Activated naive CD8-positive, alpha-beta T cell (primary cell): ENCODE data around the gene LEAP2.

ENCODE experiments used
- H3K27ac Mint-ChIP-seq: one replicate; pipeline ENCODE4 v1.8.0; 2021; ENCODE audit warnings: mixed read lengths
- H3K27me3 Mint-ChIP-seq: one replicate; pipeline ENCODE4 v1.8.0; 2021; ENCODE audit warnings: mixed read lengths
- H3K36me3 Mint-ChIP-seq: one replicate; pipeline ENCODE4 v1.8.0; 2021; ENCODE audit warnings: mixed read lengths
- H3K4me1 Mint-ChIP-seq: one replicate; pipeline ENCODE4 v1.8.0; 2021; ENCODE audit warnings: low read depth, mixed read lengths
- H3K4me3 Mint-ChIP-seq: one replicate; pipeline ENCODE4 v1.8.0; 2021; ENCODE audit warnings: mild to moderate bottlenecking, mixed read lengths
- H3K9me3 Mint-ChIP-seq: one replicate; pipeline ENCODE4 v1.8.0; 2021; ENCODE audit warnings: low read depth, mixed read lengths

The LEAP2 gene

DNA sequence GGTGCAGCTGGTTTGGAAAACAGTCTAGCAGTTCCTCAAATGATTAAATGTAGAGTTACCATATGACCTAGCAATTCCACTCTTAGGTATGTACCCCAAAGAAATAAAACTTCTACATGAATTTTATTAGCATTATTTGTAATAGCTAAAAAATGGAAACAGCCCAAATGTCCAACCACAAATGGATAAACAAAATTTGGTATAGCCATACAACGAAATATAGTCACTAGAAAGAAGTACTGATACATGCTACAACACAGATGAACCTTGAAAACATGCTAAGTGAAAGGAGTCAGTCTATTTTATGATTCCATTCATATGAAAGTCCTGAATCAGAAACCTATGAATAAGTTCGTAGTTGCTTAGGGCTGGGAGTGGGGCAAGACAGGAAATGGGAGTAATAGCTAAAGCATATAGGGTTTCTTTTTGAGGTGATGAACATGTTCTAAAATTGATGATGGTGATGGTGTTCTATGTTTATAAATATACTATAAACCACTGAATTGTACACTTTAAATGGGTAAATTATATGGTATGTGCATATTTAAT, 13.5 kb upstream of the LEAP2 start:
- Mint-ChIP-seq H3K27ac (no peak overlapping the region), H3K36me3 (no peaks in the 10 kb centered on the region), H3K4me3 (no peak overlapping the region), H3K9me3 (no peaks in the 10 kb centered on the region), H3K4me1 (no peaks in the 10 kb centered on the region), H3K27me3 (peaks cover 3% of the 10 kb centered on the region)

DNA sequence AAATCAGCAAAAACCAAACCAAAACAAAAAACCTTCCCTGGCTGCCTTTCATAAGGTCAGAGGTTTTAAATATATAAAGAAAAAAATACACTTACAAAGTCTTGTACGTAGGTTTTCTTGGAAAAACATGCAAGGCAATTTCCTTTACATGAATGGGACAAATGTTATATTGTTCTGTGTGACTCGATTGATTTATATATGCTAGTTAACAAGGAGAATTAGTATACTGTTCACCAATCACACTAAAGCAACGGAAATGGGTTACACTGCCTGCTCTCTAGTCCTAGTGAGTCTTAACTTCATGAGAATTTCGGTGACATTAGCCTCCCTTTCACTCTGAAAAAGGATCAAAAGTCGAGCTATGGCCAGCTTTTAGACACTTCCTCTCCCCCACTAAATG, 12.7 kb upstream of the LEAP2 start:
- H3K27me3 Mint-ChIP-seq = peaks cover 3% of the 10 kb centered on the region
- no peak overlapping the region for H3K4me3 Mint-ChIP-seq

DNA sequence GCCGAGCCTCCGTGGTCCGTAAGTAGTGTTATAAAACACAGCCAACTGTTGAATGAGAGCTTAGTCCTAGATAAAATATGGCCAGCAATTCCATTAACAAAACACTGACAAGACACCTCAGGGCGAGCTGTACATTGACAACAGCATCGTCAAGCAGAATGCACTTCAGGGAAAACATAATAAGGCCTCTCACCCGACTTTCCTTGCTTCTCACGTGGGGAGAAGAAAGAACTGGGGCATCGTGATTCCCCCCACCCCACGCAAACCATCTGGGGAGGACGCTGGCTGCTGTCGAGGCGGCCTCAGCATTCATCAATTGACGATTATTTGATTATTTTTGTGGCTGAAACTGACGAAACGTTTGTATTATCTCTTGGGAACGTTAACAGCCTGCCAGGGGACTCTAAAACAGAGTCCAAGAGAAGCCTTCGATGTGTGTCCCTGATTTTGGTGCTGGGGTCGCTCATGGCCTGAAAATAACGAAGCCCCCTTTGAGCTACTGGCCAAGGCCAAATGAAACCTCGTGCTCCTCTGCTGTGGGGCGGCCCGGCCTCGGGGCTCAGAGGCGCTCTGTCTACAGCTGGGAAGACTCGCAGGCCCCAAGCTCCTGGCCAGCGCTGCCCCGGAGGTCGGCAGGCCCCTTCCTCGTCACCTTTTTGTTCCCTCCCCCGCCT, 7.7 kb upstream of the LEAP2 start:
- Mint-ChIP-seq H3K36me3 (peaks cover 10% of the 10 kb centered on the region), H3K27ac (peak overlapping the region; percentile 100), H3K9me3 (no peaks in the 10 kb centered on the region), H3K4me3 (peak overlapping the region; percentile 100), H3K4me1 (peaks cover 28% of the 10 kb centered on the region), H3K27me3 (no peaks in the 10 kb centered on the region)

More for the DNA sequence above, 12.7 kb upstream of the LEAP2 start:
- no peaks in the 10 kb centered on the region for H3K9me3 Mint-ChIP-seq
- no peak overlapping the region for H3K27ac Mint-ChIP-seq
- H3K36me3 Mint-ChIP-seq = no peaks in the 10 kb centered on the region
- peaks cover 6% of the 10 kb centered on the region for H3K4me1 Mint-ChIP-seq

DNA sequence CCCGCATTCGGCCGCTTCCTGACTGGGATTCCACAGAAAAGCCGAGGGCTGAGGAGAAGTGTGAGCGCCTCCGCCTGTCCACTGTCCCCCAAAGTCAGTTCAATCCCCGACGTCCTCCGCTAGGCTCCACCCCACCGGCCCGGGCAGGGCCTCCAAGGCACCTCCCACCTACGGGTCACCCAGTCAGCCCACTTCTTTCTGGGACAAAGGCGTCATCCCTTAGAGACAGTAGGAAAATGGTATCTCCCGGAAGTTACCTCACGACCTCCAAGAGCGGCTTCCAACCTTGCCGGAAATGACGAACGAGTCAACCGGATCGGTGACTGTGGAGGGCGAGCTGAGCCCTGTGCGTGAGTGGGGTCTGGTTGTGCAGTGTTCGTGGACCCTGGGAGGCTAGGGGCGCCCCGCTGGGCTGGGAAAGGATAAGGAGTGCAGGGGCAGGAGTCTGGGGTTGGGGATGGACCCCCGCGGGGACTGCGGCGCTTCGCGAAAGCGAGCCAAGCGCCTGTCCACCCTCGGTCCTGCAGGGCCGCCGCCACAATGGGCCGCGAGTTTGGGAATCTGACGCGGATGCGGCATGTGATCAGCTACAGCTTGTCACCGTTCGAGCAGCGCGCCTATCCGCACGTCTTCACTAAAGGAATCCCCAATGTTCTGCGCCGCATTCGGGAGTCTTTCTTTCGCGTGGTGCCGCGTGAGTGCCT, 7.0 kb upstream of the LEAP2 start, which contains the start of the genes GDF9 and UQCRQ:
Gene GDF9 (minus strand): TSS at position 128 of the 704 bp plus-strand sequence. CDS start 1,936 bp downstream, outside the sequence.
Gene UQCRQ (plus strand): TSS at position 301 of the 704 bp plus-strand sequence. CDS start 240 bp downstream, at position 541.
- H3K27ac Mint-ChIP-seq = peak within 1 kb of the TSS; percentile 100
- peaks cover 10% of the 10 kb centered on the region for H3K36me3 Mint-ChIP-seq
- peak within 1 kb of the TSS; percentile 100 for H3K4me3 Mint-ChIP-seq
- peaks cover 28% of the 10 kb centered on the region for H3K4me1 Mint-ChIP-seq
- no peaks in the 10 kb centered on the region for H3K9me3 Mint-ChIP-seq
- H3K27me3 Mint-ChIP-seq = no peaks in the 10 kb centered on the region

DNA sequence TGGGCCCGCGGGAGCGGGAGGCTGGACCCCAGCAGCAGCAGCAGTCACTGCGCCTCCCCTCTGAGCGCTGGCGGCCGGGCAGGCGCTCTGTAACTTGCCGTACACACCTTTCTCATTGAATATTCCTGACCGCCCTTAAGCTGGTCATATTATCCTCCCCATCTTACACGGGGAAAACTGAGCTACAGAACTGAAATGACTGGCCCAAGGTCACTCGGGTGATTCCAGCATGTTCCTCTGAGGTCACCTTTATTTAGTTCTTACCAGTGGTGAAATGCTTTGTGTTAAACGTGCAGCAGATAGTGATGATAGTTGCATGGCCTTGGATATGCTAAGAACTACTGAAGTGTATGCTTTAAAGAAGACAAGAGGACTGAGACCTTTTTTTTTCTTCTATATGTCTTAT, 6.4 kb upstream of the LEAP2 start:
- Mint-ChIP-seq H3K9me3 (no peaks in the 10 kb centered on the region), H3K27me3 (no peaks in the 10 kb centered on the region), H3K4me1 (peaks cover 28% of the 10 kb centered on the region), H3K27ac (peak overlapping the region; percentile 100), H3K4me3 (peak overlapping the region; percentile 100), H3K36me3 (peaks cover 10% of the 10 kb centered on the region)

DNA sequence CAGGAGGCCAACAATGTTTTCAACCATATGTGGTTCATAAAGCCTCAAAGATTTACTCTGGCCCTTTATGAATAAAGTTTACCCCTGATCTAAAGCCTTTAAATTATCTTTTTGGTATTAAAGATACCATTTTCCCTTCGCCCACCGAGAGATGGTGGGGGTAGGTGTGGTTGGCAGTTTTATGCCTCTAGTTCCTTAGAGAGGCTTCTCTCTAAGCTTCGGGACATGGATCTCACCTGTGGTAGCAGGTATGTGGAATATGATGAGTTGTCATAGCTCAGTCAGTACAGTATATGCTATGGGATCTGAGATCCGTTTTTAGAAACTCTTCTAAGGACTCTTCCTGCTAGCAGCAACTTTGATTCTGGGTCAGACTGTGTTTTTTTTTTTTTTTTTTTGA, 4.7 kb upstream of the LEAP2 start:
- H3K36me3 Mint-ChIP-seq = peaks cover 14% of the 10 kb centered on the region
- peak overlapping the region; percentile 100 for H3K4me3 Mint-ChIP-seq
- no peaks in the 10 kb centered on the region for H3K9me3 Mint-ChIP-seq
- peak overlapping the region; percentile 76 for H3K27ac Mint-ChIP-seq
- no peaks in the 10 kb centered on the region for H3K27me3 Mint-ChIP-seq
- H3K4me1 Mint-ChIP-seq = peaks cover 28% of the 10 kb centered on the region

DNA sequence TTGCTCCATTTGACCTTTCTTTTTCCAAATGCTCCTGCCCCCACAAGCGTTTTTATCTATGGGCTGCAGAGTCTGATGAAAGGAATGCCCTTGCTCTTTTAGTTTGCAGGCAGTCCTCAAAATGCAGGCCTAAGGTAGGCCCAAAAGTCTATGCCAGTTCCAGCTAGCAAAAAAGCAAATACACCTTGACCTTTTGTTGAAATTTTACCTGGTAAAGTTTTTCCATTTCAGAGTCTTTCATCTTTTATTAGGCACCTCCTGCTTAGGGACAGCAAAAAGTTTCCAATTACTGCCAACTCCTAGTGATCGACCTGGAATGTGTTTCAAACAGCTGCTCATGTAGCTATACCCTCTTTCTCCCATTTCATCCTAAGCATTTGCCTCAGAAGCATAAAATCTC, 2.7 kb upstream of the LEAP2 start:
- Mint-ChIP-seq H3K9me3 (no peaks in the 10 kb centered on the region), H3K27me3 (no peaks in the 10 kb centered on the region), H3K27ac (peak overlapping the region; percentile 46), H3K4me1 (peaks cover 21% of the 10 kb centered on the region), H3K36me3 (peaks cover 14% of the 10 kb centered on the region), H3K4me3 (no peak overlapping the region)

DNA sequence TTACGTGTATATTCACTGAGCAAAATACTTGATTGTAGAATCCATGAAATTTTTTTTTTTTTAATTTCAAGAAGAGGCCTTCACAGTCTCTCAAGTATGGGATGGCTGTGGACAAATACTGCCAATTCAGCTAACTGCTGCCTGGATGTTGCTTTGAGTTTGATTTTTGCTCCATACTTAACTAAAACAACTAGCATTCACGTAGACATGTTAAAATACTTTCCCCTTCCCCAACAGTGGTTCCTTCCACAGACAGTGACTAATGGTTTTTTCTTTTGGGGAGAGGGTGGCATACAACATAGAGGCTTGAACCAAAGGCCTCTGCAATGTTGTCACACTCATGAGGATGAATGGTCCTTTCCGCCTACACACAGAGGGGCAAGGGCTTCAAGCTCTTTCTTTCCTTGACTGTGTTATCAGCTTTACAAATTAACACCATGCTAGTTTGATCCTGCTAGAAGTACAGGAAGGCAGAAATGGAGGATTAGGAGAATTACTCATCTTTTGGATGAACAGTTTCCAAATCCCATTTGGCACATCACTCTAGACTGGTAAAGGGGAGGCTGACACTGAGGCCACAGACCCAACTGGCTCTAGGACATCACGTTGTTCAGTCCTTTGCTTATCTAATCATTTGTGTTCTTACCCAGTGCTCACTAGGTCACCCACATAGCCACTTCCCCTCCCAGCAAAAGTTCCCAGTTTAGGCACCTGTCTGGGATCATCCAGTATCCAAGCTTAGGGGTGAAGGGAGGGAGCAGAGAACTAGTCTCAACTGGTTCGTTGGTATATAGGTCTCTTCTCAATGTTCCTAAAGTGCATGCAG, 1.8 kb upstream of the LEAP2 start:
- Mint-ChIP-seq H3K27ac (peak overlapping the region; percentile 46), H3K4me1 (peaks cover 15% of the 10 kb centered on the region), H3K9me3 (no peaks in the 10 kb centered on the region), H3K27me3 (no peaks in the 10 kb centered on the region), H3K36me3 (peaks cover 10% of the 10 kb centered on the region), H3K4me3 (no peak overlapping the region)

DNA sequence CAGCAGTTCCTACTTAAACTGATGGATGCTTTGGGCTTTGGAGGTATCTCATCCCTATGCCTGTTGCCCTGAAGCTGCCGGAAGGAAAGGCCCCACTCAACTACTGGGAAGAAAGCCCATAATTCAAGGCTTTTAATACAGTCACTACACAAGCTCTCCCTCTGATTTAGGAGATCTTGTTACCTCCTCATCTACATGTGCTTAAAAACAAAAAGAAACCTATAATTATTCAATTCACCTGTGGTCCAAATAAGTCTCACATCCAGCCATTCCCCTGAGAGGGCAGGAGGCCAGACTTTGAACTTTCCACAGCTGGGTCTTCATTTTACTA, 715 bp upstream of the LEAP2 start:
- Mint-ChIP-seq H3K27me3 (no peaks in the 10 kb centered on the region), H3K27ac (peak overlapping the region; percentile 50), H3K4me3 (no peak overlapping the region), H3K36me3 (peaks cover 8% of the 10 kb centered on the region), H3K4me1 (peaks cover 7% of the 10 kb centered on the region), H3K9me3 (no peaks in the 10 kb centered on the region)

DNA sequence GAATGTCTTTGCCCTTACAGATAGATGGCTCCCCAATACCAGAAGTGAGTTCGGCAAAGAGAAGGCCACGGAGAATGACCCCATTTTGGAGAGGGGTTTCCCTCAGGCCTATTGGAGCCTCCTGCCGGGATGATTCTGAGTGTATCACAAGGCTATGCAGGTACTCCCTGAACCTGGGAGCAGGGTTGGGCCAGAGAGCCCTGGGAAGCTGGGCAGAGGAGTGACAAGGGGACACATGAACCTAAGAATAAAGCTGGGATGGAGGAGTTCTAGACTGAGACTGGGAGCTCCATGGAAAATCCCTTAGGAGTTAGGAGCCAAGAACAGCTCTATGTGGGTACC, 433 bp downstream of the LEAP2 start:
- Mint-ChIP-seq H3K27ac (peak overlapping the region; percentile 34), H3K36me3 (peaks cover 4% of the 10 kb centered on the region), H3K4me3 (no peak overlapping the region), H3K9me3 (no peaks in the 10 kb centered on the region), H3K27me3 (no peaks in the 10 kb centered on the region), H3K4me1 (peaks cover 3% of the 10 kb centered on the region)

DNA sequence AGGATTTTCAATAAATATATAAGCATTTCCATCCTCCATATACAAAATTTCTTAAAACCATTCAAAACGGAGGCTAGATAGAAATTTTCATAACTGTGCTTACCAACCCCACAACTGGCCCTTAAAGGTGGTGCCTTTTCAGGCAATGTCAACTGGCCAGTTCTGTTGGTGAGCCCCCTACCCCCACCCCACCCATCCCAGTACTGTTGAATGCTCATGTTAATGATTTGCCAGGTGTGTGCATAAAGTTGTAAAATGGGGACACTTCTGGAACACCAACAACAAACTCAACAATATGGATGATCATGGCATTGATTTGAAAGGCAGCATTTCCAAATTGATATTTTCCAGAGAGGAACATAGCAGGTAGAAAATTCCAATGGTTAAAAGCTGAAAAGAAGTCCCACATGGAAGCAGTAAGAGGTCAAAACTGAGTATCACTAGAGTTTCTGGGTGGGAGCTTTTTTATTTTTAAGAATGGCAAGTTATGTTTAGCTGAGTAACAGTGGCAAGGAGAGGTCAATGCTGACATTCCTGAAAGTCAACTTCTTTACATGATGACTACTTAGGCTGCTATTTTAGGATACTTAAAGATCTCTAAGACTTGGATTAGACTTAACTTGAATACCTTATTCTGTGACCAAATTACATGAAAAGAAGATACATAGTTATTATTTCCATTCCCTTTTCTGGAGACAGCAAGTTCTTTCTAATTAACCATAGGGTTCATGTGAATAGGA, 2.7 kb downstream of the LEAP2 start:
- no peaks in the 10 kb centered on the region for H3K4me1 Mint-ChIP-seq
- H3K9me3 Mint-ChIP-seq = no peaks in the 10 kb centered on the region
- H3K36me3 Mint-ChIP-seq = peaks cover 6% of the 10 kb centered on the region
- H3K27me3 Mint-ChIP-seq = no peaks in the 10 kb centered on the region
- no peak overlapping the region for H3K27ac Mint-ChIP-seq
- H3K4me3 Mint-ChIP-seq = no peak overlapping the region

DNA sequence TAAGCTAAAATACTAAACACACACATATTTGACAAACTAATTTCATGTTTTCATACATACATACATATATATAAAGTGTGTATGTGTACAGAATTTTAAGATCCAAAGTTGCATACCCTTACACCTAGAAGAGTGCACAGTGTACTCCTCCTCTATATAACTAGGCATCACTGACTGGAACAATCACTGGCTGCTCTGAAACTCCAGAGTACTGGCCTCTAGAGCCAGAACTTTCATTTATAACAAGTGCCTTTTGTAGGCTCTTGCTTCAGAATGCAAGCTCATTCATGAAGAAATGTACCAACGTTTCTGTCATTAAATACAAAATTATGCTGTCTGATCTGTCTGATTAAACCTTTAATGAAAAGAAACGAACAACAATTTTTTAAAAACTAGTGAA, 4.0 kb downstream of the LEAP2 start:
- no peaks in the 10 kb centered on the region for H3K9me3 Mint-ChIP-seq
- H3K4me1 Mint-ChIP-seq = no peaks in the 10 kb centered on the region
- no peak overlapping the region for H3K4me3 Mint-ChIP-seq
- no peak overlapping the region for H3K27ac Mint-ChIP-seq
- H3K27me3 Mint-ChIP-seq = no peaks in the 10 kb centered on the region
- H3K36me3 Mint-ChIP-seq = peaks cover 6% of the 10 kb centered on the region

DNA sequence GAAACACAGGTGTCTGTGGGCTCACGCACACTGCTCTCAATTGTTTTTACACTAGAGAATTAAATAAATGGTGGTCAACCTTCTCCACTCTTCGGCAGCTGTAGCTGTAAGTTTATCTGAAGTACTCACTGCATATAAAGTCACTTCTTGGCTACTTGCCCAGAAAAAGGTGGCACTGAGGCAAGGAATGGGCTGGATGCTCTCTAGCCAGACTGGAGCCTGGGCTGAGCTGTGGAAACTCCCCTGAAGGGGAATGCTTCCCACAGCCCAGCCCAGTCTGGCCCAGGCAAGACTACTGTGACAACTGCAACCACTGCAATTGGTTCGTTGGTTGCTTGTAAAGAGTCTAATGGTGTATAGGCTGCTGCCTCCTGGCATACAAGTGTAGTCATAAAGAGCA, 4.5 kb downstream of the LEAP2 start:
- H3K36me3 Mint-ChIP-seq = peaks cover 6% of the 10 kb centered on the region
- no peaks in the 10 kb centered on the region for H3K27me3 Mint-ChIP-seq
- no peaks in the 10 kb centered on the region for H3K9me3 Mint-ChIP-seq
- H3K4me1 Mint-ChIP-seq = no peaks in the 10 kb centered on the region
- H3K27ac Mint-ChIP-seq = no peak overlapping the region
- H3K4me3 Mint-ChIP-seq = no peak overlapping the region

DNA sequence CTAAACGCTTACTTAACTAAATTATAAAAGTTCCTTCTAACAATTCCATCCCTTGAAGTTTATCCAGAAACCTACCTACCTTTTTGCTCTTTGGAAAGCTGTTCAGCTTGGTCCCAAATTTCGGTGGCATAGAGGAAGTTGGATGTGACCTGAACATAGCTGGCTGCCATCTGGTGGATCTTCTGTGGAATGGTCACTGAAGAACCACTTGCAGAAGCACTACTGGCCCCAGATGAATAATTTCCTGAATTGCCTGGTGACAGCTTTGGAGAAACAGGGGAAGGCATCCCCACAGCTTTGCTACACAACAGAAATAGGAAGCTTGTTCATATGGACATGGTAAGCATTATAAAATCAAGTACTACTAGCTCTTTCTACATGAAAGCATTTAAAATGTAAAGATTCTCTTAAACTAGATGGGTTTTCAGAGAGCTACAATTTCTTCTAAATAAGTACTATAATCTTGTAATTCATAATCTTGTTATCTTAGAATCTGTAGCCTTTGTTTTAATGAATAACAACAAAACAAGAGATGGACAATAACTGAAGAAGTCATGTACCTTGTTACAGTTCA, 9.9 kb downstream of the LEAP2 start:
- no peaks in the 10 kb centered on the region for H3K27me3 Mint-ChIP-seq
- no peak overlapping the region for H3K4me3 Mint-ChIP-seq
- no peaks in the 10 kb centered on the region for H3K9me3 Mint-ChIP-seq
- H3K4me1 Mint-ChIP-seq = peaks cover 2% of the 10 kb centered on the region
- no peak overlapping the region for H3K27ac Mint-ChIP-seq
- H3K36me3 Mint-ChIP-seq = peaks cover 3% of the 10 kb centered on the region
